ENCODE results near the gene ACY1. TPM values are rescaled to one million over a fixed set of nuclear protein-coding genes. Genes with fewer than 3 reads are reported as not detected.

Gene ACY1
- total RNA-seq, 2 experiments from 2014 or later: 61.8 to 64.5 TPM

- Mint-ChIP-seq H3K4me1 (ENCODE audit: low read depth) (no peaks in the 10 kb centered on the region), H3K4me3 (no peak overlapping the region), H3K27ac (no peak overlapping the region), H3K27me3 (no peaks in the 10 kb centered on the region), H3K36me3 (ENCODE audit: low read depth) (no peaks in the 10 kb centered on the region), H3K9me3 (no peaks in the 10 kb centered on the region)
- no peak for ATAC-seq
- no peak for TF ChIP-seq CTCF (IDR thresholded peaks at IDR 0.05)
- intact Hi-C loops (cut with micrococcal nuclease): no loop called here
- CTCF ChIA-PET: no interaction called here
- POLR2A ChIA-PET: no interaction called here
- DNase-seq: no peak
Measured at GRCh38 chr3:52018319-52019000, 35.1 kb downstream of the ACY1 start.

GRCh38 chr3:52019352-52020080 lies 36.2 kb downstream of the ACY1 start:
- no peaks in the 10 kb centered on the region for H3K9me3 Mint-ChIP-seq
- intact Hi-C loops (cut with micrococcal nuclease): no loop called here
- H3K4me3 Mint-ChIP-seq: no peak overlapping the region
- no peaks in the 10 kb centered on the region for H3K36me3 Mint-ChIP-seq (ENCODE audit: low read depth)
- H3K27me3 Mint-ChIP-seq: no peaks in the 10 kb centered on the region
- no peaks in the 10 kb centered on the region for H3K4me1 Mint-ChIP-seq (ENCODE audit: low read depth)
- ATAC-seq: no peak
- DNase-seq: no peak
- no peak overlapping the region for H3K27ac Mint-ChIP-seq
- CTCF ChIA-PET: no interaction called here
- POLR2A ChIA-PET: no interaction called here
- no peak for TF ChIP-seq CTCF (IDR thresholded peaks at IDR 0.05)

GRCh38 chr3:52020796-52021195 lies 37.5 kb downstream of the ACY1 start:
- H3K27ac Mint-ChIP-seq: no peak overlapping the region
- H3K27me3 Mint-ChIP-seq: no peaks in the 10 kb centered on the region
- ChIA-PET POLR2A (no interaction called here), CTCF (no interaction called here)
- no peaks in the 10 kb centered on the region for H3K4me1 Mint-ChIP-seq (ENCODE audit: low read depth)
- H3K4me3 Mint-ChIP-seq: no peak overlapping the region
- DNase-seq (no peak), ATAC-seq (no peak)
- H3K36me3 Mint-ChIP-seq (ENCODE audit: low read depth): no peaks in the 10 kb centered on the region
- TF ChIP-seq CTCF (IDR thresholded peaks at IDR 0.05): no peak
- intact Hi-C loops (cut with micrococcal nuclease): no loop called here
- no peaks in the 10 kb centered on the region for H3K9me3 Mint-ChIP-seq

- TF ChIP-seq CTCF (IDR thresholded peaks at IDR 0.05): no peak
- DNase-seq: no peak
- H3K27ac Mint-ChIP-seq: no peak overlapping the region
- H3K4me1 Mint-ChIP-seq (ENCODE audit: low read depth): no peaks in the 10 kb centered on the region
- H3K36me3 Mint-ChIP-seq (ENCODE audit: low read depth): no peaks in the 10 kb centered on the region
- H3K27me3 Mint-ChIP-seq: no peaks in the 10 kb centered on the region
- no peak overlapping the region for H3K4me3 Mint-ChIP-seq
- ChIA-PET POLR2A (no interaction called here), CTCF (no interaction called here)
- intact Hi-C loops (cut with micrococcal nuclease): no loop called here
- no peak for ATAC-seq
- H3K9me3 Mint-ChIP-seq: no peaks in the 10 kb centered on the region
Measured at GRCh38 chr3:52021489-52022268, 38.3 kb downstream of the ACY1 start.

Data from activated CD8-positive, alpha-beta T cell treated with anti-CD3 and anti-CD28 coated beads for 36 hours (primary cell).